Measurements from ENCODE around the gene IPO9.

GRCh38 chr1:201826830-201827229 lies 2.1 kb upstream of the IPO9 start:
- TF ChIP-seq CTCF (IDR thresholded peaks at IDR 0.05; ENCODE audit: low read depth, low read length) (no peak), POLR2A (IDR thresholded peaks at IDR 0.05; ENCODE audit: extremely low read depth, insufficient read length) (no peak), MAX (IDR thresholded peaks at IDR 0.05; ENCODE audit: low read depth, low read length) (no peak)
